Effector memory CD4-positive, alpha-beta T cell (primary cell): ENCODE measurements around the gene ZBED4.
"Not testable (repeated sequence)": the region's sequence is repeated elsewhere in the genome, so short reads cannot be mapped to it uniquely, and the experiment has no call there.

Source experiments
- DNase-seq, 3 donors: peaks; one replicate each; pipeline ENCODE4 v3.0.0-alpha.2; 2020
- H3K27ac ChIP-seq: 2 replicates; pipeline ENCODE4 v1.7.0; 2013; ENCODE audit warnings: mild to moderate bottlenecking, low read length, moderate library complexity; ENCODE audit not compliant: insufficient read depth, poor library complexity, severe bottlenecking
- H3K27me3 ChIP-seq: replicated peaks from 2 replicates; pipeline ENCODE4 v1.7.0; 2013; ENCODE audit warnings: mild to moderate bottlenecking, low read length; ENCODE audit not compliant: insufficient read depth, control insufficient read depth, poor library complexity, severe bottlenecking
- H3K36me3 ChIP-seq: 2 replicates; pipeline ENCODE4 v1.7.0; 2013; ENCODE audit warnings: mild to moderate bottlenecking, low read length, moderate library complexity; ENCODE audit not compliant: control insufficient read depth, insufficient read depth
- H3K4me1 ChIP-seq: 2 replicates; pipeline ENCODE4 v1.7.0; 2013; ENCODE audit warnings: low read length, mild to moderate bottlenecking; ENCODE audit not compliant: control insufficient read depth, insufficient read depth, poor library complexity, severe bottlenecking
- H3K4me3 ChIP-seq: 2 replicates; pipeline ENCODE4 v1.7.0; 2013; ENCODE audit warnings: low read length, low read depth, mild to moderate bottlenecking; ENCODE audit not compliant: insufficient read depth, poor library complexity, severe bottlenecking
- H3K9me3 ChIP-seq: 2 replicates; pipeline ENCODE4 v1.7.0; 2013; ENCODE audit warnings: mild to moderate bottlenecking, low read length, moderate library complexity; ENCODE audit not compliant: control insufficient read depth

Gene ZBED4

GRCh38 chr22:49847751-49848689 is 5.6 kb upstream of the ZBED4 start:
- Histone ChIP-seq H3K27ac (no peak overlapping the region), H3K4me1 (peaks cover 18% of the 10 kb centered on the region), H3K9me3 (no peaks in the 10 kb centered on the region), H3K4me3 (peak overlapping the region; percentile 66), H3K27me3 (no peaks in the 10 kb centered on the region), H3K36me3 (no peaks in the 10 kb centered on the region)
- no peak for DNase-seq

- no peak for DNase-seq
- Histone ChIP-seq H3K27ac (no peak overlapping the region), H3K4me1 (peaks cover 18% of the 10 kb centered on the region), H3K9me3 (no peaks in the 10 kb centered on the region), H3K4me3 (peak overlapping the region; percentile 66), H3K36me3 (no peaks in the 10 kb centered on the region), H3K27me3 (no peaks in the 10 kb centered on the region)
These were observed 4.9 kb upstream of the ZBED4 start for GRCh38 chr22:49848690-49849160.

GRCh38 chr22:49849161-49850020 is 4.3 kb upstream of the ZBED4 start:
- Histone ChIP-seq H3K4me3 (peak overlapping the region; percentile 66), H3K4me1 (peaks cover 19% of the 10 kb centered on the region), H3K36me3 (no peaks in the 10 kb centered on the region), H3K9me3 (no peaks in the 10 kb centered on the region), H3K27ac (peak overlapping the region; percentile 37), H3K27me3 (no peaks in the 10 kb centered on the region)
- DNase-seq, result no peak

GRCh38 chr22:49850021-49850911 is 3.4 kb upstream of the ZBED4 start:
- H3K9me3 ChIP-seq, result no peaks in the 10 kb centered on the region
- H3K27me3 ChIP-seq, result no peaks in the 10 kb centered on the region
- peaks cover 28% of the 10 kb centered on the region for H3K4me1 ChIP-seq
- peak overlapping the region; percentile 66 for H3K4me3 ChIP-seq
- H3K36me3 ChIP-seq, result no peaks in the 10 kb centered on the region
- DNase-seq, result no peak
- peak overlapping the region; percentile 4 for H3K27ac ChIP-seq

GRCh38 chr22:49850959-49851802 is 2.5 kb upstream of the ZBED4 start:
- Histone ChIP-seq H3K27ac (no peak overlapping the region), H3K27me3 (no peaks in the 10 kb centered on the region), H3K9me3 (no peaks in the 10 kb centered on the region), H3K4me3 (no peak overlapping the region), H3K36me3 (no peaks in the 10 kb centered on the region), H3K4me1 (peaks cover 36% of the 10 kb centered on the region)
- DNase-seq, result no peak

- H3K27me3 ChIP-seq, H3K4me3 ChIP-seq, H3K9me3 ChIP-seq, H3K36me3 ChIP-seq, DNase-seq: not testable (repeated sequence)
- peaks cover 39% of the 10 kb centered on the region for H3K4me1 ChIP-seq
- H3K27ac ChIP-seq, result peak overlapping the region; percentile 75
These were observed 1.1 kb upstream of the ZBED4 start for GRCh38 chr22:49852568-49852897.

GRCh38 chr22:49853981-49854831 is 562 bp downstream of the ZBED4 start:
- Histone ChIP-seq H3K36me3 (no peaks in the 10 kb centered on the region), H3K27ac (peak overlapping the region; percentile 78), H3K4me3 (peak overlapping the region; percentile 51), H3K4me1 (peaks cover 32% of the 10 kb centered on the region), H3K27me3 (no peaks in the 10 kb centered on the region), H3K9me3 (no peaks in the 10 kb centered on the region)
- DNase-seq, result no peak

GRCh38 chr22:49855251-49855911 is 1.7 kb downstream of the ZBED4 start:
- Histone ChIP-seq H3K9me3 (no peaks in the 10 kb centered on the region), H3K27ac (no peak overlapping the region), H3K36me3 (no peaks in the 10 kb centered on the region), H3K27me3 (no peaks in the 10 kb centered on the region), H3K4me3 (peak overlapping the region; percentile 51), H3K4me1 (peaks cover 24% of the 10 kb centered on the region)
- DNase-seq, result no peak
